Measurements from ENCODE around the gene KCNJ12.
"Not testable (repeated sequence)": the region's sequence is repeated elsewhere in the genome, so short reads cannot be mapped to it uniquely, and the experiment has no call there.

KCNJ12 gene

DNA sequence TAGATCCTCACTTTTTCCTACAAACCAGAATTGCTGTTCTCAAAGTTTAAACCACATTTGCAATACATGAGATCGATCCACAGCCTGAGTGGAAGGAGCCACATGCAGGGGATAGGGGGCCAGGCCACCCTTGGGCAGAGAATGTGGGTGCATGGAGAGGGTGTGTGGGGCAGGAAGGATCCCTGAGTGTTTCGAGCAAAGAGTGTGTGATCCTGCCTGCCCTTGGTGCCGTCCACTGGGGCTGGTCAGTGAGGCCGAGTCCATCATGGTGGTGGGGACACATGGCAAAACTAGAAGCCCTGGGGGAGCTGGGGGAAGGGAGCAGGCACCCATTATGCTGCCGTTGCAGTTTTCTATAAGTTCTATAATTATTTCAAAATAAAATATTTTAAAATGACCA, 77.8 kb downstream of the KCNJ12 start:
- not testable (repeated sequence) for DNase-seq

GRCh38 chr17:21454441-21454840, 78.3 kb downstream of the KCNJ12 start:
- DNase-seq, result no peak

GRCh38 chr17:21455761-21456160, 79.6 kb downstream of the KCNJ12 start:
- no peak for DNase-seq

DNA sequence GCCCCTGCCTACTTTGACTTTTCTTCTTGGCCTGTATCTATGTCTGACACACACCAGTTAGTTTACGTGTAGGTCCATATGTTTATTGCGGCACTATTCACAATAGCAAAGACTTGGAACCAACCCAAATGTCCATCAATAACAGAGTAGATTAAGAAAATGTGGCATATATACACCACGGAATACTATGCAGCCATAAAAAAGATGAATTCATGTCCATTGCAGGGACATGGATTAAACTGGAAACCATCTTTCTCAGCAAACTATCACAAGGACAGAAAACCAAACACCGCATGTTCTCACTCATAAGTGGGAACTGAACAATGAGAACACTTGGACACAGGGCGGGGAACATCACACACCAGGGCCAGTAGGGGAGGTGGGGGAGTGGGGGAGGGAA, 80.3 kb downstream of the KCNJ12 start:
- DNase-seq, result not testable (repeated sequence)

DNA sequence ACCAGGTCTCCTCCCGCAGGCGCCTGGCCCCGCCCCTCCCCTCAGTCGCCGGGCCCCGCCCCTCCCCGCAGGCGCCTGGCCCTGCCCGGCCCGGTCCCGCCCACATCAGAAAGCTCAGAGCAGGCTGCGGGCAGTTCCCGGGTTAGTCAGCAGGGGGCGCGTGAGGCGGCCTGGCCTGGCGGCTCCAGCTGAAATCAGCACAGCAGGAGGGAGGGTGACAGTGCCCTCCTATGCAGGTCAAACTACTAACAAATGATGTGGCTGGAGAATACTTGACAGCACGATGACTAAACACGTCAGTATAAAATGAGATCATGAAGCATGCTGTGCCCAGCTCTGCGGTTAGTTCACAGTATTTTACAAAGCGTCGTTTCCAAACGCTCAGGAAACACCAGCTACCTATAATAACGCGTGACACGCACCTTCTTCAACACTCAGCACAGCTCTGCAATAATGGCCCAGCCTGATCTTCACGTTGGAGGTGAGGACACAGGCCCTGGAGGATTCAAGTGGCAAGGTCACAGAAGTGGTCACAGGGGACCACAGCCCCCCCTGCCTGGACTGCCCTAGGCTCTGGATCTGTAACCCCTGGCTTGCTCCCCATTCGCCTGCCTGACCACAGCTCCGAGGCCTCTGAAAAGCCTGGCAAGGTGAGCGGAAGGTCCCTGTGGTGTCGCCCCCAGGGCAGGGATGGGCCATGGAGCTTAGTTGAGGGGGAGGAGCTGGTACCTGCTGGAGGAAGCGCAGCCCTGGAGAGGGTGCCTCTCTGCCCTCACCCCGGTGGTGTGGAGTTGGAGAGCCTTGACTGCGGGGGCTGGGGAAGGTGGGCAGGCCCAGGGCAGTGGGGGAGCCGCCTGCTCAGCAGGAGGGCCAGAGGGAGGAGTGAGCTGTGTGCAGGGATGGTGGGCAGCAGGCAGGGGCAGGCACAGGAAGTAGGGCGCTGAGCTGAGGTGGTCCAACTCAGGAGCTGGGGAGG, 81.2 kb downstream of the KCNJ12 start:
- DNase-seq, result peak; percentile 93

GRCh38 chr17:21458054-21458453, 81.9 kb downstream of the KCNJ12 start:
- no peak for DNase-seq

- no peak for DNase-seq
Observed at GRCh38 chr17:21459536-21459935, 83.4 kb downstream of the KCNJ12 start.

- no peak for DNase-seq
Observed at GRCh38 chr17:21460358-21460757, 84.2 kb downstream of the KCNJ12 start.

GRCh38 chr17:21462237-21462636, 86.1 kb downstream of the KCNJ12 start:
- DNase-seq, result no peak

DNA sequence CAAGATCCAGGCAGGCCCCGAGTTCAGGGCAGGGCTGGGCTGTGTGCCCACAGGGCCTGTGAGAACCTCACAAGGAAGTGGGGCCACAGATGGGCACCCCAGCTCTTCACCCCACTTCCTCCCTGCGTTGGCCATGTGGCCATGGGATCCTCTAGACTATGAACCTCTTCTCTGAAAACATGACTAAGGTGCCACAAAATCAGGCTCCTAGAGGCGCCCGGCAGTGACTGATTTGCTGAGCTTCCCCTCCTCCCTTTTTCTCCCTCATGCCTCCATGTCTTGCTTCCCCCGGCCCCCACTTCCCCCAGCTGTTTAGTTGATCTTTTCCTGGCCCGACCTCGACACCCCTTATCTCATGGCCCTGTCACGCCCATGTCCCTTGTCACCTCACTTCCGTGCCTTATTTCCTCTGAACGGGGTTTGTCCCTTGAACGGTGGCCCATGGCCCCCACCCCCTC, 87.1 kb downstream of the KCNJ12 start:
- DNase-seq, result no peak

GRCh38 chr17:21463779-21464407, 87.7 kb downstream of the KCNJ12 start:
- DNase-seq, result no peak

- no peak for DNase-seq
Observed at GRCh38 chr17:21464611-21465021, 88.5 kb downstream of the KCNJ12 start.

DNA sequence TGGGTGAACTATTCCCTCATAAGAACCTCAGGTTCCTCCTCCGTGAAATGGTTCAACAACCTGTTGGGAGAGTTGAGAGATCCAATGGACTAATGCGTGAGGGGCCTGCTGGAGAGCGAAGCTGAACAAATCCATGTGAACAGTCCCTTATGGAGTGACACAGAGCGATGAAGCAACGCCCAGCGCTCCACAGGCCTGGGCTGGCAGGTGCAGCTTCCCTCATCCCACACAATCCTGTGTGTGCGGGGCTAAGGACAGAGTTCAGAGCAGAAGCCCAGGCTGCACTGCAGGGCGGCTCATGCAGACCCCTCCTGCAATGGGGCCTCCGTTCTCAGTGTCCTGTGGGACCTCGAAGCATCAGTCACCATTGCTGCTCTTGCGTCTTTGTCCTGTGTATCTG, 90.4 kb downstream of the KCNJ12 start:
- no peak for DNase-seq

DNA sequence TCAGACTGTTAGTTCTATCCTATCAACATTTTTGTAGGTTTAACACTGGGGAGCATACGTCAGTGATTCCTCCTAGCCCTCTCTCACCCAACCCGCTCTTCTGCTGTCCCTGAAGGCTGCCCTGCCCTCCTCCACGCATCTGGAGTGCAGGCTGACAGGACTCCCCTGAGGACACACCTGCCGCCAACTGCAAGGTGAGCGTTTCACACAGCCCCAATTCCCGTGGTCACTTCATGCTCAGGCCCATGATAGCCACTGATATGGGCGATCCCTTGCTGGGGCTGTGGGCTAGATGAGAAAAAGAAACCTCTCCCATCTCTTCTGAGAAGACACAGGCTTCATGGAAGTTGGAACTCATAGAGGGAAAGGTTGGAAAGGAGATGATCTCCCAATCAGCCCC, 91.0 kb downstream of the KCNJ12 start:
- no peak for DNase-seq

GRCh38 chr17:21467739-21468490, 91.8 kb downstream of the KCNJ12 start:
- DNase-seq, result no peak
